Mesenchymal stem cell (in vitro differentiated cells and primary cell): Measurements from ENCODE around the gene SOD2.
"Not testable (repeated sequence)": the region's sequence is repeated elsewhere in the genome, so short reads cannot be mapped to it uniquely, and the experiment has no call there.

Experiments used
- DNase-seq: peaks from one replicate; pipeline ENCODE4 v3.0.0-alpha.2; 2013
- H2AFZ ChIP-seq: one replicate; pipeline ENCODE4 v1.6.1; 2013; ENCODE audit warnings: low read depth, mild to moderate bottlenecking, control low read depth, inconsistent platforms, low read length, moderate library complexity
- H2AK5ac ChIP-seq: 2 replicates; pipeline ENCODE4 v1.6.1; 2013; ENCODE audit warnings: low read length, moderate library complexity, mild to moderate bottlenecking, inconsistent platforms; ENCODE audit not compliant: severe bottlenecking
- H2BK120ac ChIP-seq: one replicate; pipeline ENCODE4 v1.6.1; 2013; ENCODE audit warnings: low read depth, mild to moderate bottlenecking, inconsistent platforms, low read length, moderate library complexity
- H2BK12ac ChIP-seq, 2 experiments: one replicate each; pipeline ENCODE4 v1.6.1; 2013; ENCODE audit warnings: inconsistent platforms in 2 of 2, low read length in 2 of 2, mild to moderate bottlenecking in 2 of 2, moderate library complexity in 2 of 2, control low read depth in 1 of 2
- H2BK15ac ChIP-seq: one replicate; pipeline ENCODE4 v1.6.1; 2013; ENCODE audit warnings: mild to moderate bottlenecking, low read depth, inconsistent platforms; ENCODE audit not compliant: poor library complexity, severe bottlenecking
- H2BK5ac ChIP-seq: 2 replicates; pipeline ENCODE4 v1.6.1; 2013; ENCODE audit warnings: low read depth, mild to moderate bottlenecking, low read length, control low read depth, inconsistent platforms; ENCODE audit not compliant: poor library complexity, severe bottlenecking
- H3K14ac ChIP-seq, 2 experiments: one replicate each; pipeline ENCODE4 v1.6.1; 2013; ENCODE audit warnings: inconsistent platforms in 2 of 2, low read length in 2 of 2, control low read depth in 1 of 2, mild to moderate bottlenecking in 1 of 2, moderate library complexity in 1 of 2
- H3K18ac ChIP-seq, 2 experiments: one replicate each; pipeline ENCODE4 v1.6.1; 2013; ENCODE audit warnings: inconsistent platforms in 2 of 2, low read length in 2 of 2, control low read depth in 1 of 2, low read depth in 1 of 2, mild to moderate bottlenecking in 1 of 2
- H3K23ac ChIP-seq, 2 experiments: one replicate each; pipeline ENCODE4 v1.6.1; 2013; ENCODE audit warnings: inconsistent platforms in 2 of 2, low read length in 2 of 2, mild to moderate bottlenecking in 2 of 2, moderate library complexity in 2 of 2, control low read depth in 1 of 2
- H3K27ac ChIP-seq: 2 replicates; pipeline ENCODE4 v1.5.1; 2013; ENCODE audit warnings: mild to moderate bottlenecking, moderate library complexity, low read length, control low read depth, inconsistent platforms; ENCODE audit not compliant: poor library complexity, severe bottlenecking
- H3K27me3 ChIP-seq, 2 experiments: 2 replicates each; pipeline versions ENCODE4 v1.6.1 to v1.7.0; 2013; ENCODE audit warnings: low read length in 2 of 2, mild to moderate bottlenecking in 2 of 2, moderate library complexity in 2 of 2, control low read depth in 1 of 2, inconsistent platforms in 1 of 2; ENCODE audit not compliant: control insufficient read depth in 1 of 2, insufficient read depth in 1 of 2
- H3K36me3 ChIP-seq, 2 experiments: 2 replicates each; pipeline versions ENCODE4 v1.6.1 to v1.7.0; 2013; ENCODE audit warnings: low read length in 2 of 2, control low read depth in 1 of 2, inconsistent platforms in 1 of 2, low read depth in 1 of 2, mild to moderate bottlenecking in 1 of 2; ENCODE audit not compliant: insufficient read depth in 2 of 2, control insufficient read depth in 1 of 2
- H3K4ac ChIP-seq, 2 experiments: one replicate each; pipeline ENCODE4 v1.6.1; 2013; ENCODE audit warnings: inconsistent platforms in 2 of 2, low read length in 2 of 2, mild to moderate bottlenecking in 2 of 2, moderate library complexity in 2 of 2, control low read depth in 1 of 2, low read depth in 1 of 2
- H3K4me1 ChIP-seq: 2 replicates; pipeline ENCODE4 v1.6.1; 2013; ENCODE audit warnings: low read depth, low read length, control low read depth; ENCODE audit not compliant: control insufficient read depth, insufficient read depth
- H3K4me2 ChIP-seq: 2 replicates; pipeline ENCODE4 v1.6.1; 2013; ENCODE audit warnings: low read length, mild to moderate bottlenecking, inconsistent platforms; ENCODE audit not compliant: poor library complexity, severe bottlenecking
- H3K4me3 ChIP-seq, 2 experiments: 2 replicates each; pipeline versions ENCODE4 v1.5.1 to v1.7.0; 2013; ENCODE audit warnings: low read length in 2 of 2, mild to moderate bottlenecking in 2 of 2, control low read depth in 1 of 2, low read depth in 1 of 2; ENCODE audit not compliant: insufficient read depth in 1 of 2
- H3K79me1 ChIP-seq: replicated peaks from 2 replicates; pipeline ENCODE4 v1.6.1; 2013; ENCODE audit warnings: mild to moderate bottlenecking, control low read depth, low read length, inconsistent platforms; ENCODE audit not compliant: poor library complexity, severe bottlenecking
- H3K9ac ChIP-seq: 2 replicates; pipeline ENCODE4 v1.7.0; 2013; ENCODE audit warnings: mild to moderate bottlenecking, low read length, moderate library complexity
- H3K9me3 ChIP-seq: 2 replicates; pipeline ENCODE4 v1.7.0; 2013; ENCODE audit warnings: mild to moderate bottlenecking, low read length; ENCODE audit not compliant: control insufficient read depth
- H4K8ac ChIP-seq: one replicate; pipeline ENCODE4 v1.6.1; 2013; ENCODE audit warnings: inconsistent platforms, mild to moderate bottlenecking, low read length, moderate library complexity
- H4K91ac ChIP-seq: one replicate; pipeline ENCODE4 v1.6.1; 2013; ENCODE audit warnings: mild to moderate bottlenecking, low read length, inconsistent platforms
- WGBS: methylation state at CpG from one replicate; pipeline ENCODE4 v1.1.7; 2013; ENCODE audit warnings: mixed read lengths; 5-methylcytosine and 5-hydroxymethylcytosine counted together

The SOD2 gene

GRCh38 chr6:159733395-159733794 is 40.4 kb upstream of the SOD2 start:
- H2BK5ac ChIP-seq, H2AFZ ChIP-seq, H3K23ac ChIP-seq, H3K4ac ChIP-seq, H3K4me1 ChIP-seq, H3K14ac ChIP-seq, H3K18ac ChIP-seq, DNase-seq, H3K4me2 ChIP-seq, H2AK5ac ChIP-seq, H2BK12ac ChIP-seq, H4K8ac ChIP-seq, H3K79me1 ChIP-seq, H2BK120ac ChIP-seq, H3K27ac ChIP-seq, H4K91ac ChIP-seq, H3K9me3 ChIP-seq, H3K9ac ChIP-seq, H3K4me3 ChIP-seq, H3K27me3 ChIP-seq, H2BK15ac ChIP-seq: not testable (repeated sequence)
- H3K36me3 ChIP-seq = peaks cover 9 to 46% of the 10 kb centered on the region in 2 experiments
- WGBS = 97% methylated on average over 11 of the region's 12 CpGs

- not testable (repeated sequence) for H3K4me1 ChIP-seq, H4K91ac ChIP-seq, H3K4me3 ChIP-seq, H3K9ac ChIP-seq, H2BK12ac ChIP-seq, H4K8ac ChIP-seq, H3K79me1 ChIP-seq, H3K4ac ChIP-seq, H2BK5ac ChIP-seq, H3K18ac ChIP-seq, H3K27me3 ChIP-seq, H3K9me3 ChIP-seq, H2BK15ac ChIP-seq, H2AK5ac ChIP-seq, H3K23ac ChIP-seq, H2BK120ac ChIP-seq, H3K27ac ChIP-seq, H2AFZ ChIP-seq, H3K14ac ChIP-seq, DNase-seq, H3K4me2 ChIP-seq
- H3K36me3 ChIP-seq = peaks cover 9 to 38% of the 10 kb centered on the region in 2 experiments
- WGBS = 84% methylated on average over 7 of the region's 12 CpGs
Measured at GRCh38 chr6:159732550-159732949, 39.5 kb upstream of the SOD2 start.

GRCh38 chr6:159730332-159730676 is 37.3 kb upstream of the SOD2 start:
- H4K91ac ChIP-seq = no peak overlapping the region
- no peak overlapping the region for H4K8ac ChIP-seq
- no peaks in the 10 kb centered on the region for H3K9me3 ChIP-seq
- 98% methylated on average over 6 of the region's 6 CpGs for WGBS
- H3K36me3 ChIP-seq = peaks cover 6 to 23% of the 10 kb centered on the region in 2 experiments
- no peak overlapping the region for H2AFZ ChIP-seq
- H3K79me1 ChIP-seq = no peaks in the 10 kb centered on the region
- no peak overlapping the region for H3K4ac ChIP-seq
- no peak overlapping the region for H3K14ac ChIP-seq
- H2BK120ac ChIP-seq = no peak overlapping the region
- no peak overlapping the region for H2BK15ac ChIP-seq
- DNase-seq = no peak
- no peak overlapping the region for H3K18ac ChIP-seq
- H2BK5ac ChIP-seq = no peak overlapping the region
- no peaks in the 10 kb centered on the region for H3K27me3 ChIP-seq
- no peak overlapping the region for H3K23ac ChIP-seq
- peaks cover 2% of the 10 kb centered on the region for H3K4me1 ChIP-seq
- peak overlapping the region; percentile 97 for H3K9ac ChIP-seq
- H3K4me3 ChIP-seq = peak overlapping the region in 1 of 2 experiments; percentile 85
- H2AK5ac ChIP-seq = no peak overlapping the region
- H3K27ac ChIP-seq = no peak overlapping the region
- H2BK12ac ChIP-seq = no peak overlapping the region
- H3K4me2 ChIP-seq = no peak overlapping the region

GRCh38 chr6:159729598-159730331 is 36.7 kb upstream of the SOD2 start:
- Histone ChIP-seq H3K27me3 (no peaks in the 10 kb centered on the region), H3K36me3 (peaks cover 6 to 22% of the 10 kb centered on the region in 2 experiments), H2BK15ac (no peak overlapping the region), H3K4me3 (peak overlapping the region in 1 of 2 experiments; percentile 85), H3K9me3 (no peaks in the 10 kb centered on the region), H3K23ac (no peak overlapping the region), H3K4me2 (peak overlapping the region; percentile 39), H3K4me1 (no peaks in the 10 kb centered on the region), H2BK5ac (no peak overlapping the region), H3K79me1 (no peaks in the 10 kb centered on the region), H3K27ac (no peak overlapping the region), H3K18ac (no peak overlapping the region), H2AFZ (no peak overlapping the region), H2AK5ac (no peak overlapping the region), H3K4ac (no peak overlapping the region), H3K14ac (no peak overlapping the region), H4K91ac (no peak overlapping the region), H4K8ac (no peak overlapping the region), H2BK12ac (no peak overlapping the region), H3K9ac (peak overlapping the region; percentile 97), H2BK120ac (no peak overlapping the region)
- WGBS = 93% methylated on average over 4 of the region's 4 CpGs
- peak; percentile 28 for DNase-seq
